ENCODE data around the gene LSM4.

GRCh38 chr19:18336121-18336520 lies 13.2 kb upstream of the LSM4 start:
- TF ChIP-seq POLR2A (IDR thresholded peaks at IDR 0.05): no peak
- TF ChIP-seq CTCF (IDR thresholded peaks at IDR 0.05): no peak
- TF ChIP-seq EP300 (IDR thresholded peaks at IDR 0.05): no peak
- no peak for TF ChIP-seq POLR2AphosphoS5 (IDR thresholded peaks at IDR 0.05)
